K562 (cell line): ENCODE results near the gene KAT2B. TPM values are rescaled to one million over a fixed set of nuclear protein-coding genes. Genes with fewer than 3 reads are reported as not detected.

Experiments
- ATF2 ChIP-seq: sonication (generic); formaldehyde crosslinking; IDR thresholded peaks from 2 replicates; pipeline ENCODE4 v1.8.1; 2022; ENCODE audit warnings: missing genetic modification reagents
- CEBPB ChIP-seq: fragments of 450-650 bp; IDR thresholded peaks from 2 replicates; pipeline ENCODE4 v1.6.1; 2016; ENCODE audit warnings: missing genetic modification characterization, missing compliant biosample characterization
- CHD4 ChIP-seq: fragments of 200-600 bp; sonication (generic); IDR thresholded peaks from 3 replicates; pipeline ENCODE4 v1.6.1; 2012; ENCODE audit warnings: low read depth, mild to moderate bottlenecking, mixed read lengths, low read length, inconsistent platforms; ENCODE audit not compliant: insufficient read depth, insufficient replicate concordance, poor library complexity, severe bottlenecking
- NCOR1 ChIP-seq: fragments of 450-650 bp; IDR thresholded peaks from 2 replicates; pipeline ENCODE4 v1.6.1; 2016; ENCODE audit warnings: mild to moderate bottlenecking, moderate library complexity
- NR2C1 ChIP-seq, 2 experiments: fragments of 450-650 bp; IDR thresholded peaks; 2 replicates each; pipeline ENCODE4 v1.6.1; 2017; ENCODE audit warnings: mild to moderate bottlenecking in 2 of 2, antibody characterized with exemption in 1 of 2, inconsistent platforms in 1 of 2, missing compliant biosample characterization in 1 of 2, missing genetic modification characterization in 1 of 2
- PHTF2 ChIP-seq: fragments of 250-450 bp; sonication (Bioruptor Pico); IDR thresholded peaks from 2 replicates; pipeline ENCODE4 v1.5.0; 2021; ENCODE audit warnings: mild to moderate bottlenecking
- PTTG1 ChIP-seq: fragments of 450-650 bp; IDR thresholded peaks from 2 replicates; pipeline ENCODE4 v1.6.1; 2016; ENCODE audit warnings: low read depth, mild to moderate bottlenecking, missing genetic modification characterization, missing compliant biosample characterization
- RHOXF2B ChIP-seq: fragments of 250-450 bp; sonication (Bioruptor Pico); conservative IDR thresholded peaks from 2 replicates; pipeline ENCODE4 v1.5.1; 2021
- RNF2 ChIP-seq: sonication (generic); IDR thresholded peaks from 2 replicates; pipeline ENCODE4 v1.6.1; 2016
- SMARCA5 ChIP-seq: fragments of 450-650 bp; IDR thresholded peaks from 2 replicates; pipeline ENCODE4 v1.6.1; 2016
- TOE1 ChIP-seq, 2 experiments: fragments of 450-650 bp in 1 of 2; sonication (generic) in 1 of 2; formaldehyde crosslinking in 1 of 2; IDR thresholded peaks; 2 replicates each; pipeline versions ENCODE4 v1.7.1 to v1.8.0; 2016 to 2022; ENCODE audit warnings: borderline replicate concordance in 2 of 2, mild to moderate bottlenecking in 2 of 2, antibody characterized with exemption in 1 of 2, inconsistent platforms in 1 of 2, low read depth in 1 of 2, missing genetic modification reagents in 1 of 2, moderate library complexity in 1 of 2
- U2AF1 ChIP-seq: fragments of 200-400 bp; formaldehyde crosslinking; optimal IDR thresholded peaks from 2 replicates; pipeline ENCODE3; 2017; ENCODE audit warnings: mild to moderate bottlenecking, low read depth, low read length, moderate library complexity
- ZBTB34 ChIP-seq: fragments of 250-450 bp; sonication (Bioruptor Pico); IDR thresholded peaks from 2 replicates; pipeline ENCODE4 v1.8.0; 2021; ENCODE audit warnings: mild to moderate bottlenecking, moderate library complexity
- ZFX ChIP-seq: sonication (generic); formaldehyde crosslinking; IDR thresholded peaks from 2 replicates; pipeline ENCODE4 v1.8.0; 2022; ENCODE audit warnings: mild to moderate bottlenecking, missing genetic modification reagents, moderate library complexity
- ZNF12 ChIP-seq: sonication (generic); formaldehyde crosslinking; IDR thresholded peaks from 2 replicates; pipeline ENCODE4 v1.4.0; 2020; ENCODE audit warnings: mild to moderate bottlenecking, missing genetic modification reagents
- ZNF239 ChIP-seq: fragments of 250-450 bp; sonication (Bioruptor Pico); IDR thresholded peaks from 2 replicates; pipeline ENCODE4 v1.4.0; 2020; ENCODE audit warnings: mild to moderate bottlenecking
- ZNF740 ChIP-seq, 3 experiments: fragments of 200-800 bp in 1 of 3; sonication (Bioruptor generic) in 1 of 3; sonication (generic) in 1 of 3; formaldehyde crosslinking in 1 of 3; IDR thresholded peaks; 2 replicates each; pipeline versions ENCODE4 v1.6.1 to v1.8.0; 2016 to 2022; ENCODE audit warnings: mild to moderate bottlenecking in 2 of 3, missing compliant biosample characterization in 2 of 3, missing genetic modification characterization in 2 of 3, missing genetic modification reagents in 1 of 3
- polyA plus RNA-seq, 8 experiments: library from polyadenylated mRNA; depleted of rRNA in 4 of 8; stranded (reverse) in 5 of 8; unstranded in 3 of 8; fragments of >200 nt; fragmentation: Nextera tagmentation in 2 of 8; fragmentation: Illumina TruSeq in 1 of 8; extraction: Ambion mirVana in 2 of 8; extraction: Trizol in 1 of 8; gene quantifications; 2 replicates each; pipeline versions ENCODE4 v1.2.1 to v1.2.3, GENCODE V29; 2011 to 2014; ENCODE audit warnings: inconsistent platforms in 1 of 8, missing spikeins in 1 of 8
- total RNA-seq, 7 experiments: library from RNA; depleted of rRNA in 6 of 7; stranded (reverse); fragments of >200 nt in 6 of 7; fragmentation: Illumina TruSeq in 2 of 7; extraction: Trizol in 2 of 7; gene quantifications; 2 replicates each; pipeline versions ENCODE4 v1.2.1 to v1.2.3, GENCODE V29; 2011 to 2021; ENCODE audit warnings: low replicate concordance in 1 of 7
- TF ChIP-seq, protein P1 (sequence below): fragments of 450-650 bp; formaldehyde crosslinking; IDR thresholded peaks from 2 replicates; pipeline ENCODE4 v1.4.0; 2020; ENCODE audit warnings: mild to moderate bottlenecking, mixed read lengths
- TF ChIP-seq, protein P2 (sequence below): fragments of 450-650 bp; conservative IDR thresholded peaks from 2 replicates; pipeline ENCODE4 v1.6.1; 2016; ENCODE audit warnings: missing genetic modification characterization, low read depth, mild to moderate bottlenecking, control low read depth, missing compliant biosample characterization

The KAT2B gene
- total and polyA plus RNA-seq, 9 of the 15 experiments (the other 6 are each of a cell fraction or from before 2014, with no cell fraction given): 3.3 to 14.9 (median 12.2) TPM

DNA sequence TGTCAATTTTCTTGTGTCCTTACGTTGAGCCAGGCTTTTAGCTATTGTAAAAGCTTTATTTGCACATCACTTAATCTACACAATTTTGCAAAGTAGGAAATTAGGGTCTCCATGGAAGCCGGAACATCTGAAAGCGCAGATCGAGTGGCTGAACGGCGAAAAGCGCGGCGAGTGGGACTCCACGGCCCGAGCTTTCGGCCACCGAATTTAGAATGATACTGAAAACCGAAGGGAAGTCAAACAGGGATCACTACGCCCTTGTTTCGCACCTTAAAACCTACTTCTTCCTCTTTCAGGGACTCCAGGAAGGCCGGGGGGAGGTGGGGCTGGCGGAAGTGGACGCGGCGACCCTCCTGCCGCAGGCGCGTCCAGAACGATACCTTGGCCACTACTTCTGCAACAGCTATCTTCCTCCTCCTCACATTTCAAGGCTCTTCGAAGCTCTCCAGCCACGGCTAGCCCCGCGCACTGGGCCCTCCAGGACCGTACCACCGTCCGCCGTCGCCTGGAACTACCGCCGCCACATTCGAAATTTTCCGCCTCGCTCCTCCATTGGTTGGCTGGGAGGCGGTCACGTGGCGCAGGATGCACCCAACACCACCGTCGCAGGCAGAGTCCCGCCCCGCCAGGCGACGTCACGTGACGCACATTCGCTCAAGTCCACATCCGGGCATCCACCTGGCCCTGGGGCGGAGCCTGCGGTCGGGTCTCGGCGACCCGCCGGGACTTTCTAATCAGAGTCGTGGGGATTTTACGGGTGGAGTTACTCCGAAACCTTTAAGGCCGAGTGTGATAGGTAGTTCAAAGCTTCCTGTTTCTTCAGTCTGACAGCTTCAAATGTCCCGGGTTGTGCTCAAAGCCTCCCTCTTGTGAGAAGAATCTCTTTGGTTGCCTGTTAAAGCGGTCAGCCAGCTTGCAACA is 145.7 kb downstream of the KAT2B start, which contains the start of gene SGO1 (continued):
- no peak for TF ChIP-seq ZNF740 (CRISPR knock-in tag; IDR thresholded peaks at IDR 0.05)
- TF ChIP-seq ZNF740 (tag; IDR thresholded peaks at IDR 0.05): no peak
- TF ChIP-seq NR2C1 (IDR thresholded peaks at IDR 0.05): peak; percentile 72
- TF ChIP-seq NR2C1 (tag; IDR thresholded peaks at IDR 0.05): no peak
- TF ChIP-seq RHOXF2B: no peak
- no peak for TF ChIP-seq U2AF1
- no peak for TF ChIP-seq ZNF239 (CRISPR knock-in tag)
- TF ChIP-seq CHD4: no peak
- peak; percentile 100 for TF ChIP-seq TOE1 (IDR thresholded peaks at IDR 0.05; ENCODE audit: borderline replicate concordance)
- peak; percentile 57; the same call in 1 of the 2 replicates for TF ChIP-seq TOE1 (CRISPR knock-in tag; IDR thresholded peaks at IDR 0.05; ENCODE audit: borderline replicate concordance, low read depth)
- TF ChIP-seq CEBPB (tag): no peak
- TF ChIP-seq ATF2 (CRISPR knock-in tag): no peak
- no peak for TF ChIP-seq PHTF2
- 0 out of 2 replicates have a peak, but pooled peaks have one; percentile 51 for TF ChIP-seq SMARCA5
- no peak for TF ChIP-seq ZNF12 (CRISPR knock-in tag)
- 0 out of 2 replicates have a peak, but pooled peaks have one; percentile 2 for TF ChIP-seq NCOR1
- TF ChIP-seq ZBTB34 (CRISPR knock-in tag): no peak
- no peak for TF ChIP-seq PTTG1 (tag)
- TF ChIP-seq, protein P1, sequence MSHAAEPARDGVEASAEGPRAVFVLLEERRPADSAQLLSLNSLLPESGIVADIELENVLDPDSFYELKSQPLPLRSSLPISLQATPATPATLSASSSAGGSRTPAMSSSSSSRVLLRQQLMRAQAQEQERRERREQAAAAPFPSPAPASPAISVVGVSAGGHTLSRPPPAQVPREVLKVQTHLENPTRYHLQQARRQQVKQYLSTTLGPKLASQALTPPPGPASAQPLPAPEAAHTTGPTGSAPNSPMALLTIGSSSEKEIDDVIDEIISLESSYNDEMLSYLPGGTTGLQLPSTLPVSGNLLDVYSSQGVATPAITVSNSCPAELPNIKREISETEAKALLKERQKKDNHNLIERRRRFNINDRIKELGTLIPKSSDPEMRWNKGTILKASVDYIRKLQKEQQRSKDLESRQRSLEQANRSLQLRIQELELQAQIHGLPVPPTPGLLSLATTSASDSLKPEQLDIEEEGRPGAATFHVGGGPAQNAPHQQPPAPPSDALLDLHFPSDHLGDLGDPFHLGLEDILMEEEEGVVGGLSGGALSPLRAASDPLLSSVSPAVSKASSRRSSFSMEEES (CRISPR knock-in tag): peak; percentile 100
- TF ChIP-seq, protein P2, sequence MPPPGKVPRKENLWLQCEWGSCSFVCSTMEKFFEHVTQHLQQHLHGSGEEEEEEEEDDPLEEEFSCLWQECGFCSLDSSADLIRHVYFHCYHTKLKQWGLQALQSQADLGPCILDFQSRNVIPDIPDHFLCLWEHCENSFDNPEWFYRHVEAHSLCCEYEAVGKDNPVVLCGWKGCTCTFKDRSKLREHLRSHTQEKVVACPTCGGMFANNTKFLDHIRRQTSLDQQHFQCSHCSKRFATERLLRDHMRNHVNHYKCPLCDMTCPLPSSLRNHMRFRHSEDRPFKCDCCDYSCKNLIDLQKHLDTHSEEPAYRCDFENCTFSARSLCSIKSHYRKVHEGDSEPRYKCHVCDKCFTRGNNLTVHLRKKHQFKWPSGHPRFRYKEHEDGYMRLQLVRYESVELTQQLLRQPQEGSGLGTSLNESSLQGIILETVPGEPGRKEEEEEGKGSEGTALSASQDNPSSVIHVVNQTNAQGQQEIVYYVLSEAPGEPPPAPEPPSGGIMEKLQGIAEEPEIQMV (tag): no peak
- TF ChIP-seq ZFX: peak; percentile 86
- TF ChIP-seq RNF2: peak; percentile 59
